Cardiac fibroblast (primary cell): ENCODE results near the gene HBB.

Source experiments
- DNase-seq, 2 donors: peaks; one replicate each; pipeline versions ENCODE4 v3.0.0 to v3.0.0-alpha.2; 2010; ENCODE audit warnings: low read depth in 2 of 2
- H3K4me3 ChIP-seq, 2 donors: replicated peaks in 1 of 2; 1 replicate in 1 of 2; 2 replicates in 1 of 2; pipeline ENCODE4 v1.5.1; 2011; ENCODE audit warnings: low read depth in 2 of 2, low read length in 2 of 2, mild to moderate bottlenecking in 2 of 2, moderate library complexity in 1 of 2
- TF ChIP-seq, protein P1 (sequence below): IDR thresholded peaks from one replicate; pipeline ENCODE4 v1.5.1; 2011; ENCODE audit warnings: low read depth, mild to moderate bottlenecking, low read length, inconsistent platforms

HBB gene

DNA sequence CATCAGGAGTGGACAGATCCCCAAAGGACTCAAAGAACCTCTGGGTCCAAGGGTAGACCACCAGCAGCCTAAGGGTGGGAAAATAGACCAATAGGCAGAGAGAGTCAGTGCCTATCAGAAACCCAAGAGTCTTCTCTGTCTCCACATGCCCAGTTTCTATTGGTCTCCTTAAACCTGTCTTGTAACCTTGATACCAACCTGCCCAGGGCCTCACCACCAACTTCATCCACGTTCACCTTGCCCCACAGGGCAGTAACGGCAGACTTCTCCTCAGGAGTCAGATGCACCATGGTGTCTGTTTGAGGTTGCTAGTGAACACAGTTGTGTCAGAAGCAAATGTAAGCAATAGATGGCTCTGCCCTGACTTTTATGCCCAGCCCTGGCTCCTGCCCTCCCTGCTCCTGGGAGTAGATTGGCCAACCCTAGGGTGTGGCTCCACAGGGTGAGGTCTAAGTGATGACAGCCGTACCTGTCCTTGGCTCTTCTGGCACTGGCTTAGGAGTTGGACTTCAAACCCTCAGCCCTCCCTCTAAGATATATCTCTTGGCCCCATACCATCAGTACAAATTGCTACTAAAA lies at the start of gene HBB:
TSS of gene HBB (minus strand) at position 340 of the 579 bp plus-strand sequence. CDS start at position 290, 50 bp downstream.
- DNase-seq = no peak
- no peak within 1 kb of the TSS for H3K4me3 ChIP-seq
- TF ChIP-seq, protein P1, sequence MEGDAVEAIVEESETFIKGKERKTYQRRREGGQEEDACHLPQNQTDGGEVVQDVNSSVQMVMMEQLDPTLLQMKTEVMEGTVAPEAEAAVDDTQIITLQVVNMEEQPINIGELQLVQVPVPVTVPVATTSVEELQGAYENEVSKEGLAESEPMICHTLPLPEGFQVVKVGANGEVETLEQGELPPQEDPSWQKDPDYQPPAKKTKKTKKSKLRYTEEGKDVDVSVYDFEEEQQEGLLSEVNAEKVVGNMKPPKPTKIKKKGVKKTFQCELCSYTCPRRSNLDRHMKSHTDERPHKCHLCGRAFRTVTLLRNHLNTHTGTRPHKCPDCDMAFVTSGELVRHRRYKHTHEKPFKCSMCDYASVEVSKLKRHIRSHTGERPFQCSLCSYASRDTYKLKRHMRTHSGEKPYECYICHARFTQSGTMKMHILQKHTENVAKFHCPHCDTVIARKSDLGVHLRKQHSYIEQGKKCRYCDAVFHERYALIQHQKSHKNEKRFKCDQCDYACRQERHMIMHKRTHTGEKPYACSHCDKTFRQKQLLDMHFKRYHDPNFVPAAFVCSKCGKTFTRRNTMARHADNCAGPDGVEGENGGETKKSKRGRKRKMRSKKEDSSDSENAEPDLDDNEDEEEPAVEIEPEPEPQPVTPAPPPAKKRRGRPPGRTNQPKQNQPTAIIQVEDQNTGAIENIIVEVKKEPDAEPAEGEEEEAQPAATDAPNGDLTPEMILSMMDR = no peak

DNA sequence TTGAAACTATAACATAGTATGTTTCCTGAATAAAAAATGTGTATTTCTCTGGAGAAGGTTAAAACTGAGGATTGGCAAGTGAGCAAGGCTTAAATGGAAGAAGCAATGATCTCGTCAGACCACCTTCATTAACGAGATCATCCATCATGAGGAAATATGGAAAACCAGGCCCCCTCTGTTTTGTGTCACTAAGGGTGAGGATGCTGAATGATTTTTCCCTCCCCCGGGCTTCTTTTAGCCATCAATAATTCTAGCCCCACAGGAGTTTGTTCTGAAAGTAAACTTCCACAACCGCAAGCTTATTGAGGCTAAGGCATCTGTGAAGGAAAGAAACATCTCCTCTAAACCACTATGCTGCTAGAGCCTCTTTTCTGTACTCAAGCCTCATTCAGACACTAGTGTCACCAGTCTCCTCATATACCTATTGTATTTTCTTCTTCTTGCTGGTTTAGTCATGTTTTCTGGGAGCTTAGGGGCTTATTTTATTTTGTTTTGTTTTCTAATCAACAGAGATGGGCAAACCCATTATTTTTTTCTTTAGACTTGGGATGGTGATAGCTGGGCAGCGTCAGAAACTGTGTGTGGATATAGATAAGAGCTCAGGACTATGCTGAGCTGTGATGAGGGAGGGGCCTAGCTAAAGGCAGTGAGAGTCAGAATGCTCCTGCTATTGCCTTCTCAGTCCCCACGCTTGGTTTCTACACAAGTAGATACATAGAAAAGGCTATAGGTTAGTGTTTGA lies 48.7 kb upstream of the HBB start:
- TF ChIP-seq, protein P1 = no peak
- peak in 1 of 2 donors; percentile 14 for DNase-seq
- H3K4me3 ChIP-seq = no peak overlapping the region

DNA sequence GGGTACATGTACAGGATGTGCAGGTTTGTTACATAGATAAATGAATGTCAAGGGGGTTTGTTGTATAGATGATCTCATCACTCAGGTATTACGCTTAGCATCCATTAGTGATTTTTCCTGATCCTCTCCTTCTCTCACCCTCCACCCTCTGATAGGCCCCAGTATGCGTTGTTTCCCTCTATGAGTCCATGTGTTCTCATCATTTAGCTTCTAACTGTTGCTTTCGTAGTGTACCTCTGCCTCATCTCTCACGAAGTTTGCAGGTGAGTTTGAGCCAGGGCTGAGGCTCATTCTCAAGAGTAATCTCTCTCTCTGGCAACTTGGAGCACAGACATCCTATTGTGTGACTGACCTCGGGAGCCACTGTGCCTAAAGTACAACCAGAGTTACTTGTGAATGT lies 47.5 kb upstream of the HBB start:
- TF ChIP-seq, protein P1 = no peak
- H3K4me3 ChIP-seq = no peak overlapping the region
- peak in 1 of 2 donors; percentile 27 for DNase-seq

DNA sequence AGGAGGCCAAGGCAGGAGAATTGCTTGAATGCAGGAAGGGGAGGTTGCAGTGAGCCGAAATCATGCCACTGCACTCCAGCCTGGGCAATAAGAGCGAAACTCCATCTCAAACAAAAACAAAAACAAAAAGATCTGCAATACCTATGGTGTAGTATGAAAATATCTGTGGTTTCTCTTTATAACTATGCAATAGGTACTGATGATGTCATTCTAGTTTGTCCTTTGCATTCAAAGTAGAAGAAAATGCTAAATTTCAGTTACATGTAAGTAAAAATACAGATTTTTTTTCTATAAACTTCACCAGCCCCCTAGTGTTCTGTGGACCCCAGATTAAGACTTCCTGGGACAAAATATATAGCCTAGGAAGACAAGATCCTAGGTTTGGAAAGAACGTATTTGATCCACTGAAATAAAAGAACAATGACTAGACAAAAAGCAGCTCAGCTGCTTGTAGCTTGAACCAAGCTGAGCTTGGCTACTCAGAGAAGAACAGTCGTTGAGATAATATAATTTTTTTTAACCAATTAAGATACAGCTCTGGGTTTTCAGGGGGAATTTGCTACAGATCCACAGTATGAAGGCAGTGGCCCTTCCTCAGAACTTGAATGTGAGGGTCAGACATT lies 45.6 kb upstream of the HBB start:
- H3K4me3 ChIP-seq = no peak overlapping the region
- TF ChIP-seq, protein P1 = no peak
- no peak for DNase-seq

DNA sequence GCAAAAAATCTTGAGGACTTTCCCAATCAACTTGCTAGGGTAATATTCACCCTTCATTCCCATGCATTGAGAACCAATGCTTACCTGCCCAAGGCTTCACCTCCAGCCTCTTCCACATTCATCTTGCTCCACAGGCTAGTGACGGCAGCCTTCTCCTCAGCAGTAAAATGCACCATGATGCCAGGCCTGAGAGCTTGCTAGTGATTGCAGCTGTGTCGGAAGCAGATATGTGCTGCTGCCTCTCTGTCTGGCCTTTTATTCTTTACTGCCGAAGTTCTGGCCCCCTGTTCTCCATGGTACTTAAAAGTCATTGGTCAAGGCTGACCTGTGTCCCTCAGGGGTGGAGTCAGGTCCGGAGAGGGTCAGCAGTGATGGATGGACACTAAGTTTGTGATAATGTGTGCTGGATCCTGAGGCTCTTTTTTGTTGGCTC lies 42.9 kb upstream of the HBB start, which contains the start of gene HBE1:
TSS of gene HBE1 (minus strand) at position 231 of the 433 bp plus-strand sequence. CDS start at position 176, 55 bp downstream.
- H3K4me3 ChIP-seq = no peak within 1 kb of the TSS
- no peak for DNase-seq
- TF ChIP-seq, protein P1 = no peak

DNA sequence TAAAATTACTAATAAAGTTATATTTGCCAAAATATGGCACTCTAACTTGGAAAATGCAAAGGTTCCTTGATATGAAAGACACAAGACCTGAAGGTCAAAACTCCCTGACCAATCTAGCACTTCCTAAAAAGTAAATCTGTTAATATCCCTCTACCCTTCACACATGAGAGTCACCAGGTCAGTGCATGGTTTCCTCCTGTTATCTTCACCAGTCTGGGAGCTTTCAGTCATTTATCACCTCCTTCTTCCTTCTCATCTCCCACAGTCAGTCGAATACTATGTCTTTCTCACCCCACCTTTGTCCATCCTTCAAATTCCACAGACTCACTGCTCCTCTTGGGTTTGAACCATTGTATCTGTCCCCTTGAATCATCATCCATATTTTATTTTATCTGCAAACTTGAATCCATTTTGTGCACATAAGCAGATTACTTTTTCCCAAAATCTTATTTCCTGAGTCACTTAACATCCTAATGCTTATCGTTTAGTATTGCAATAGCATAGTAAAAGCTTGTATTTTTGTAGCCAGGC lies 40.2 kb upstream of the HBB start:
- DNase-seq = no peak
- TF ChIP-seq, protein P1 = no peak
- H3K4me3 ChIP-seq = no peak overlapping the region
